Astrocyte (in vitro differentiated cells and primary cell): ENCODE measurements around the gene DDX60. TPM values are rescaled to one million over a fixed set of nuclear protein-coding genes. Genes with fewer than 3 reads are reported as not detected.

Experiments
- DNase-seq: peaks from one replicate; pipeline ENCODE4 v3.0.0-alpha.2; 2010; ENCODE audit warnings: low read depth
- FAIRE-seq: peaks from 2 replicates; lab custom pipeline; 2011; peaks lifted over from hg19 to GRCh38; lab: Jason Lieb, UNC
- H2AFZ ChIP-seq: 2 replicates; pipeline ENCODE4 v1.6.0; 2012; ENCODE audit warnings: low read depth, low read length, inconsistent platforms
- H3K27ac ChIP-seq: 2 replicates; pipeline ENCODE4 v1.5.1; 2011; ENCODE audit warnings: low read depth, low read length, inconsistent platforms
- H3K27me3 ChIP-seq: 2 replicates; pipeline ENCODE4 v1.6.0; 2011; ENCODE audit warnings: low read length, inconsistent platforms; ENCODE audit not compliant: insufficient read depth
- H3K36me3 ChIP-seq: 2 replicates; pipeline ENCODE4 v1.5.1; 2011; ENCODE audit warnings: low read length, inconsistent platforms; ENCODE audit not compliant: insufficient read depth
- H3K4me1 ChIP-seq: 2 replicates; pipeline ENCODE4 v1.5.1; 2011; ENCODE audit warnings: low read length, inconsistent platforms; ENCODE audit not compliant: insufficient read depth
- H3K4me2 ChIP-seq: 2 replicates; pipeline ENCODE4 v1.6.0; 2012; ENCODE audit warnings: low read length, inconsistent platforms
- H3K4me3 ChIP-seq: 2 replicates; pipeline ENCODE4 v1.5.1; 2011; ENCODE audit warnings: low read depth, mild to moderate bottlenecking, low read length, inconsistent platforms; ENCODE audit not compliant: insufficient read depth
- H3K79me2 ChIP-seq: 2 replicates; pipeline ENCODE4 v1.6.0; 2012; ENCODE audit warnings: mild to moderate bottlenecking, low read length, inconsistent platforms; ENCODE audit not compliant: insufficient read depth
- H3K9ac ChIP-seq: 2 replicates; pipeline ENCODE4 v1.6.0; 2012; ENCODE audit warnings: mild to moderate bottlenecking, low read length, inconsistent platforms
- H3K9me3 ChIP-seq: 2 replicates; pipeline ENCODE4 v1.5.1; 2012; ENCODE audit warnings: low read depth, mild to moderate bottlenecking, low read length, inconsistent platforms; ENCODE audit not compliant: insufficient read depth
- H4K20me1 ChIP-seq: 2 replicates; pipeline ENCODE4 v1.6.0; 2012; ENCODE audit warnings: low read length, inconsistent platforms; ENCODE audit not compliant: insufficient read depth
- H3K27ac Mint-ChIP-seq: one replicate; pipeline ENCODE4 v1.8.0; 2021; ENCODE audit warnings: mild to moderate bottlenecking, mixed read lengths; ENCODE audit not compliant: unreplicated experiment
- H3K27me3 Mint-ChIP-seq: one replicate; pipeline ENCODE4 v1.8.0; 2021; ENCODE audit warnings: low read depth, mixed read lengths; ENCODE audit not compliant: unreplicated experiment
- H3K36me3 Mint-ChIP-seq: one replicate; pipeline ENCODE4 v1.8.0; 2021; ENCODE audit warnings: low read depth, mixed read lengths; ENCODE audit not compliant: unreplicated experiment
- H3K4me1 Mint-ChIP-seq: one replicate; pipeline ENCODE4 v1.8.0; 2021; ENCODE audit warnings: low read depth, mixed read lengths; ENCODE audit not compliant: unreplicated experiment
- H3K4me3 Mint-ChIP-seq: one replicate; pipeline ENCODE4 v1.8.0; 2021; ENCODE audit warnings: mild to moderate bottlenecking, moderate library complexity, mixed read lengths; ENCODE audit not compliant: unreplicated experiment
- H3K9me3 Mint-ChIP-seq: one replicate; pipeline ENCODE4 v1.8.0; 2021; ENCODE audit warnings: mild to moderate bottlenecking, mixed read lengths; ENCODE audit not compliant: unreplicated experiment
- EZH2 ChIP-seq: IDR thresholded peaks from 2 replicates; pipeline ENCODE4 v1.6.1; 2012; ENCODE audit warnings: mild to moderate bottlenecking, low read length, inconsistent platforms; ENCODE audit not compliant: insufficient read depth
- total RNA-seq: library from RNA; stranded (reverse); gene quantifications from 2 replicates; pipeline ENCODE4 v1.2.1, GENCODE V29; 2021
- TF ChIP-seq, protein P1 (sequence below): IDR thresholded peaks from 2 replicates; pipeline ENCODE4 v1.5.1; 2011; ENCODE audit warnings: low read depth, mild to moderate bottlenecking, inconsistent platforms, low read length, moderate library complexity; ENCODE audit not compliant: insufficient read depth

The DDX60 gene
- total RNA-seq, 1 donor from 2014 or later: 44.0 TPM

GRCh38 chr4:168325591-168325990 is 7.0 kb upstream of the DDX60 start:
- TF ChIP-seq, protein P1, sequence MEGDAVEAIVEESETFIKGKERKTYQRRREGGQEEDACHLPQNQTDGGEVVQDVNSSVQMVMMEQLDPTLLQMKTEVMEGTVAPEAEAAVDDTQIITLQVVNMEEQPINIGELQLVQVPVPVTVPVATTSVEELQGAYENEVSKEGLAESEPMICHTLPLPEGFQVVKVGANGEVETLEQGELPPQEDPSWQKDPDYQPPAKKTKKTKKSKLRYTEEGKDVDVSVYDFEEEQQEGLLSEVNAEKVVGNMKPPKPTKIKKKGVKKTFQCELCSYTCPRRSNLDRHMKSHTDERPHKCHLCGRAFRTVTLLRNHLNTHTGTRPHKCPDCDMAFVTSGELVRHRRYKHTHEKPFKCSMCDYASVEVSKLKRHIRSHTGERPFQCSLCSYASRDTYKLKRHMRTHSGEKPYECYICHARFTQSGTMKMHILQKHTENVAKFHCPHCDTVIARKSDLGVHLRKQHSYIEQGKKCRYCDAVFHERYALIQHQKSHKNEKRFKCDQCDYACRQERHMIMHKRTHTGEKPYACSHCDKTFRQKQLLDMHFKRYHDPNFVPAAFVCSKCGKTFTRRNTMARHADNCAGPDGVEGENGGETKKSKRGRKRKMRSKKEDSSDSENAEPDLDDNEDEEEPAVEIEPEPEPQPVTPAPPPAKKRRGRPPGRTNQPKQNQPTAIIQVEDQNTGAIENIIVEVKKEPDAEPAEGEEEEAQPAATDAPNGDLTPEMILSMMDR: no peak
- TF ChIP-seq EZH2: no peak
- H3K9me3 Mint-ChIP-seq: peaks cover 11% of the 10 kb centered on the region
- Histone ChIP-seq H3K4me1 (no peaks in the 10 kb centered on the region), H4K20me1 (no peaks in the 10 kb centered on the region), H2AFZ (no peak overlapping the region), H3K9me3 (no peaks in the 10 kb centered on the region), H3K4me2 (no peak overlapping the region), H3K4me3 (no peak overlapping the region), H3K27me3 (no peaks in the 10 kb centered on the region), H3K27ac (no peak overlapping the region), H3K79me2 (no peaks in the 10 kb centered on the region), H3K36me3 (no peaks in the 10 kb centered on the region), H3K9ac (no peak overlapping the region)
- peaks cover 23% of the 10 kb centered on the region for H3K36me3 Mint-ChIP-seq
- H3K4me3 Mint-ChIP-seq: no peak overlapping the region
- DNase-seq (no peak), FAIRE-seq (no peak)
- H3K4me1 Mint-ChIP-seq: no peaks in the 10 kb centered on the region
- H3K27me3 Mint-ChIP-seq: peaks cover 7% of the 10 kb centered on the region
- H3K27ac Mint-ChIP-seq: no peak overlapping the region

GRCh38 chr4:168321006-168321405 is 2.5 kb upstream of the DDX60 start:
- peaks cover 7% of the 10 kb centered on the region for H3K27me3 Mint-ChIP-seq
- no peaks in the 10 kb centered on the region for H3K4me1 ChIP-seq
- no peak overlapping the region for H3K4me3 ChIP-seq
- no peaks in the 10 kb centered on the region for H3K27me3 ChIP-seq
- no peak overlapping the region for H3K27ac ChIP-seq
- H3K9ac ChIP-seq: no peak overlapping the region
- H3K4me1 Mint-ChIP-seq: peaks cover 11% of the 10 kb centered on the region
- peaks cover 16% of the 10 kb centered on the region for H3K36me3 Mint-ChIP-seq
- no peaks in the 10 kb centered on the region for H3K79me2 ChIP-seq
- no peaks in the 10 kb centered on the region for H3K9me3 ChIP-seq
- no peaks in the 10 kb centered on the region for H4K20me1 ChIP-seq
- no peak for FAIRE-seq
- no peak overlapping the region for H2AFZ ChIP-seq
- peaks cover 2% of the 10 kb centered on the region for H3K9me3 Mint-ChIP-seq
- H3K27ac Mint-ChIP-seq: no peak overlapping the region
- no peak overlapping the region for H3K4me2 ChIP-seq
- no peak overlapping the region for H3K4me3 Mint-ChIP-seq
- TF ChIP-seq, protein P1: no peak
- no peak for TF ChIP-seq EZH2
- DNase-seq: no peak
- H3K36me3 ChIP-seq: no peaks in the 10 kb centered on the region

DNA sequence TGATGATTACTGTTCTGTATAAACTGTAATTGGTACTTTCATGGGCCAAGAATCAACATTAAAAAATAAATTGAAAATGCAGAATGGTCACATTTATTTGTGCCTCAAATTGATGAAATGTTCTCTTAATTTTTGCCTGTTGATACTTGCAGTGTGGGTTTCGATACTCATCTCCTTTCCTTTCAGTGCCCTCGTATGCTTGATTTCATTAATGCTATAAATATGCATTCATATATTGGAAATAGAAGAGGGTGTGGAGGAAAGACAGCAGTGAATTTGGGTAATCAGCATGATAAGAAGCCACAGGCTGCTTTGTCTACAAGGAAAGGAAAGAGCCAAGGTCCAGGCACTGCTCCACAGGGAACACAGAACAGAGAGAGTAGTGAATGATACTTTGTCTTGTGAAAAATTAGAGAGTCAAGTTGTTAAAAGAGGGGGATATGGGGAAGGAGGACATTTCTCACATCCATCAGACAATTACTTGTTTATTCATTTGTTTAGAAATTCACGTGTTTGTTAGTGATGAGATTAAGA is 1.0 kb upstream of the DDX60 start:
- Mint-ChIP-seq H3K27ac (peak overlapping the region; percentile 90), H3K27me3 (peaks cover 7% of the 10 kb centered on the region), H3K36me3 (peaks cover 16% of the 10 kb centered on the region), H3K9me3 (peaks cover 2% of the 10 kb centered on the region), H3K4me3 (peak overlapping the region; percentile 87), H3K4me1 (peaks cover 13% of the 10 kb centered on the region)
- Histone ChIP-seq H3K9ac (no peak overlapping the region), H3K4me2 (no peak overlapping the region), H3K79me2 (no peaks in the 10 kb centered on the region), H3K4me3 (no peak overlapping the region), H3K36me3 (no peaks in the 10 kb centered on the region), H3K4me1 (no peaks in the 10 kb centered on the region), H2AFZ (no peak overlapping the region), H3K9me3 (no peaks in the 10 kb centered on the region), H3K27me3 (no peaks in the 10 kb centered on the region), H3K27ac (no peak overlapping the region), H4K20me1 (no peaks in the 10 kb centered on the region)
- FAIRE-seq (no peak), DNase-seq (no peak)
- TF ChIP-seq, protein P1: no peak
